Measurements from ENCODE around the gene SRCAP. TPM values are rescaled to one million over a fixed set of nuclear protein-coding genes. Genes with fewer than 3 reads are reported as not detected.

The SRCAP gene
- polyA plus RNA-seq, 1 donor, result 36.8 TPM

DNA sequence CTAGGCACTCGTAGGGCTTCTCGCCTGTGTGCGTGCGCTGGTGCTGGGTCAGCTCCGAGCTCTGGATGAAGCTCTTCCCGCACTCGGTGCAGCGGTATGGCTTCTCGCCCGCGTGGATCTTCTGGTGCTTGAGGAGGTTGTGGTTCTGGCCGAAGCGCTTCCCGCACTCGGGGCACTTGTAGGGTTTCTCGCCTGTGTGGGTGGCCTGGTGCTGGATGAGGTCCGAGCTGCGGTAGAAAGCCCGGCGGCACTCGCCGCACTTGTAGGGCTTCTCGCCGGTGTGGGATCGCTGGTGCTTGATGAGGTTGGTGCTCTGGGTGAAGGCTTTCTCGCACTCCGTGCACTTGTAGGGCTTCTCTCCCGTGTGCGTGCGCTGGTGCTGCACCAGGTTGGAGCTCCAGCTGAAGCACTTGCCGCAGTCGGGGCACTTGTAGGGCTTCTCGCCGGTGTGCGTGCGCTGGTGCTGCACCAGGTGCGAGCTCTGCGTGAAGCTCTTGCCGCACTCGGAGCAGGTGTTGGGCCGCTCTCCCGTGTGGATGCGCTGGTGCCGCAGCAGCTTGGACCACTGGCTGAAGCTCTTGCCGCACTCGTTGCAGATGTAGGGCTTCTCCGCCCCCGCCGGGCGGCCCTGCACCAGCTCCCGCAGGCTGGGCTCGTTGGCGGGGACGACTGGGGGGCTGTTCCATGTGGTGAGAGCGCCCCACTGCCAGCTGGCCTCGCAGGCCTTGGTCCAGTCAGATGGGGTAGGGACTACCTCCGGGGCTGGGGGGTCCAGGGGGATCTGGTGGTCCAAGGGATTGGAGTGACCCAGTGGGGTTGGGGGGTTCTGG lies 84.5 kb downstream of the SRCAP start:
- Histone ChIP-seq H3K27me3 (ENCODE audit: control insufficient read depth, insufficient read depth, low read length) (no peaks in the 10 kb centered on the region), H3K36me3 (ENCODE audit: control insufficient read depth, insufficient read depth, low read length) (peaks cover 56% of the 10 kb centered on the region), H3K27ac (ENCODE audit: low read length) (no peak overlapping the region), H3K9me3 (ENCODE audit: control insufficient read depth, low read depth, low read length) (peaks cover 13% of the 10 kb centered on the region), H3K4me3 (ENCODE audit: low read length) (no peak overlapping the region), H3K4me1 (ENCODE audit: control insufficient read depth, insufficient read depth, low read length) (peaks cover 23% of the 10 kb centered on the region)
- no peak for DNase-seq
- WGBS (ENCODE audit: insufficient coverage, low lambda C conversion rate), result no CpG with 5 or more reads among the region's 57 CpGs

DNA sequence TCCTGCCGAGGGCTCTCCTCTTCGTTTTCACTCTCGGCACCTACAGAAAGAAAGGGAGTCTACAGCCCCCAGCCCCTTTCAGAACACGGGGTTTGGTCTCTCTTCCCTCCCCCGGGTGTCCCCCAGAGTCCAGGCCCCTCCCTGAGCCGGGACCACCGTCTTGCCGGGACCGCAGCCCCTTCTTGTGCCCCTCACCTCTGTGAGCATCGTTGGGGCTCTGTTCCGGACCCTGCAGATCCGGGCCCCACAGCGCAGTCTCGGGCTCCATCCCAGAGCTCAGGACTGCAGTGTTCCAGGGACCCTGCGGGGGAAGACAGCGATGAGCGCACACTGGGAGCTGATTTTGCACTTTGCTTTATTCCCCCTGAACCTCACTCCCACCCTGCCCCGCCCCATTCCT lies 85.2 kb downstream of the SRCAP start:
- Histone ChIP-seq H3K27me3 (ENCODE audit: control insufficient read depth, insufficient read depth, low read length) (no peaks in the 10 kb centered on the region), H3K9me3 (ENCODE audit: control insufficient read depth, low read depth, low read length) (peaks cover 13% of the 10 kb centered on the region), H3K4me3 (ENCODE audit: low read length) (no peak overlapping the region), H3K36me3 (ENCODE audit: control insufficient read depth, insufficient read depth, low read length) (peaks cover 48% of the 10 kb centered on the region), H3K4me1 (ENCODE audit: control insufficient read depth, insufficient read depth, low read length) (peaks cover 27% of the 10 kb centered on the region), H3K27ac (ENCODE audit: low read length) (no peak overlapping the region)
- no peak for DNase-seq
- no CpG with 5 or more reads among the region's 18 CpGs for WGBS (ENCODE audit: insufficient coverage, low lambda C conversion rate)

DNA sequence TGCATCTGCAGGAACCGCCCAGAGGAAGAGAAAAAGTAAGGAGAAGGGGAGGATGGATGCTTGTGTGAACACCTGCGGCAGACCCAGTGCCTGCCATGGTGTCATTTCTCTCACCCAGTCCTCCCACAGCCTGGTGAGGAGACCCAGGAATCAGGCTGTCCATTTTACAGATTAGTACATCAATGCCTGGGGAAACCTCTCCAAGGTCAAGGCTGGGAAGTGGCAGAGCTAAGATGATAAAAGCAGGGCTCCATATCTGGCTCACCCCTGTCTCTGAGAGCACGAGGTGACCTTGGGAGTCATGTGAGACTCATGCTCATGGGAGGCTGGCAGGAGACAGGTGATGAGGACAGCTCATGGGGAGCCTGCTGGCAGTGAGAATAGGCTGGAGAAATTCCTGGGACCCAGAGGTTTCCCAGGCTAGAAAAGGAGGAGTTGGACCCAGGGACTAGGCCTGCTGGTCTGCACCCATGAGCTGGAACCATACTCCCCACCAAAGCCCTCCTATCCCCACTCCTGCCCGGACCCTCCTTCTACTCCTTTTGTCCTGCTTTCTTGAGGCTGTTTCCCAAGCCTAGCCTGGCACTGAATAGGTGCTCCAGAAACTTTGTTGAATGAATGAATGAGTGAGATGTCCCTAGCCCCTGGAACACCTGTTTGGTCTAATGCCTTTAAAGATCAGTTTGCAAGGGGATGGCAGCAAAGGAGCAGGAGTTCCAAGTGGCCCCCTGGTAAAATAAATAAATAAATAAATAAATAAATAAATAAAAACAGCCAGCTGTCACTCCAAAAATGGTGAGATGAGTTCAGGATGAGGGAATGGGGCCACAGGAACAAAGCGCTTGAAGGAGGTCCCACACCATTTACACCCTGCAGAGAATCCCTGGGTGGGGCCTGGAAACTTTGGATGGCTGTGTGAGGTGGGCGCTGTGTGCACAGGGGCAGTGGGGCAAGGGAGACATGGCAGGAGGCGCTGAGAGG lies 86.4 kb downstream of the SRCAP start:
- peak overlapping the region; percentile 97 for H3K4me3 ChIP-seq (ENCODE audit: low read length)
- DNase-seq, result peak in 1 of 2 donors; percentile 60
- H3K36me3 ChIP-seq (ENCODE audit: control insufficient read depth, insufficient read depth, low read length), result peaks cover 38% of the 10 kb centered on the region
- peaks cover 13% of the 10 kb centered on the region for H3K9me3 ChIP-seq (ENCODE audit: control insufficient read depth, low read depth, low read length)
- H3K27ac ChIP-seq (ENCODE audit: low read length), result peak overlapping the region; percentile 27
- no peaks in the 10 kb centered on the region for H3K27me3 ChIP-seq (ENCODE audit: control insufficient read depth, insufficient read depth, low read length)
- H3K4me1 ChIP-seq (ENCODE audit: control insufficient read depth, insufficient read depth, low read length), result peaks cover 27% of the 10 kb centered on the region
- WGBS (ENCODE audit: insufficient coverage, low lambda C conversion rate), result no CpG with 5 or more reads among the region's 7 CpGs

DNA sequence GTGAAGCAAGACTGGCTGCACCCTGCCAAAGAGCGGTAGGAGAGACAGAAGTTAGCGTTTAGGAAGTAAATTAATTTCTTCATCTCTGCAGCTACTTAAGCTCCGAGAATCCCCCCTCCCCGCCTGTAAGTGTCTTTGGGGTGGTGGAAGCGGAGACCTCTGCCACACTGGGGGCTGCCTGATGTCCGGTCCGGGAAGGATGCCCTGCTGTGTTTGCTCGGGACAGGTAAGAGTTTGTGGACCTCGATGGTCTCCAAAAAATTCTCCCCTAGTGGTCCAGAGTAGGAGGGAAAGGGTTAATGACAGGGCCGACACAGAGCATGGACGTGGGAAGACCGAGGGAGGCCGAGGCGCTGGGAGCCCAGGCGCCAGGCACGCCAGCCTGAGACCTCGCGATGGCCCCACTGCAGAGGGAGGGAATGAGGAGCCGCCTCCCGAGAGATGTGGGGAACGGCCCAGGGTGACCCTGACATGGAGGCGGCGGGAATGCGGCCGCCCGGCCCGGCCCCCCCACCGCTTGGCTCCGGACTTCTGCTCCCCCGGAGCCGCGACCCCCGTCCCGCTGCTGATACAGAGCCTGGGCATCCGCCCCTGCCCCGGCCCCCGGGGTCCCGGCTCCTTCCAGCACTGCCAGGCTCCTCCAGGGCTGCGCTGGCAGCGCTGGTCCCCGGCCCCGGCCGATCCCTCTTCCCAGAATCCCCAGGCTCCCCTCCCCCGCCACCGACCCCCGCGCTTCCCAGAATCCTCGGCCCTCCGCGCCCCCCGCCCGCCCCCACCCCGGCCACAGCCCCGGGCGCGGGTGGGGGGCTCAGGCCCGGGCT lies 87.4 kb downstream of the SRCAP start:
- Histone ChIP-seq H3K27me3 (ENCODE audit: control insufficient read depth, insufficient read depth, low read length) (no peaks in the 10 kb centered on the region), H3K4me1 (ENCODE audit: control insufficient read depth, insufficient read depth, low read length) (peaks cover 27% of the 10 kb centered on the region), H3K4me3 (ENCODE audit: low read length) (peak overlapping the region; percentile 97), H3K27ac (ENCODE audit: low read length) (peak overlapping the region; percentile 77), H3K9me3 (ENCODE audit: control insufficient read depth, low read depth, low read length) (peaks cover 13% of the 10 kb centered on the region), H3K36me3 (ENCODE audit: control insufficient read depth, insufficient read depth, low read length) (peaks cover 31% of the 10 kb centered on the region)
- DNase-seq, result peak in 1 of 2 donors; percentile 67
- whole genome bisulfite sequencing (ENCODE audit: insufficient coverage, low lambda C conversion rate), result no CpG with 5 or more reads among the region's 57 CpGs

DNA sequence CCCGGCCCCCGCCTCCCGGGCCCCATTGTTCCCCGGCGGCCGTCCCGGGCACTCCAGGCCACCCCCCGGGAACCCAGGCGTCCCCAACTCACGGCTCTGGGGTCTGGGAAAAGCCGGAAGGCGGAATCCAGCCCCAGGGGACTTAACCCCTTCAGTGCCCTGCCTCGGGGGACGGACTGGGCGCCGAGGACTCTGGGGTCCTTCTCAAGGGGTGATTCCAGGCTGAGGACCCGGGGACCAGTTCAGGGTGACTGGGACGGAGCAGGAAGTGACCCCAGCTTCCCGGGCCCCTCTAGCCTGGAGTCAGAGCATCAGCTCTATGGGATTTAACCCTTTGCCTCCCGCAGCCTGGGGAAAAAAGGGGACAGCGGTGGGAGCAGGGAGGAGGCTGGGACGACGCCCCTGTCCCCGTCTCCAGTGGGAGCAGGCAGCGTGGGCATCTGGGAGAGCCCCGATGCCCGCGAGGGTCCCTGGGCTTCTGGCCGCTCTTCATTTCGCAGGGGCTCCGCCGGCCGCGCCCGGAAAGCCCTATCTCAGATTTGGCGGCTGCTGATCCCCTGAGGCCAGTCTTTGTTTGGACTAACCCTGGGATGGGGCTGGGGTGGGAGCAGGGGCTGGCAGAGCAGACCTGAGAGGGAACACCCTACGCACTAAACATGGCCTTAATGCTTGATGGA lies 88.1 kb downstream of the SRCAP start, which contains the start of gene ZNF629:
ZNF629 (minus strand) TSS at position 270 of the 677 bp plus-strand sequence. CDS start 2,723 bp downstream, outside the sequence.
- Histone ChIP-seq H3K36me3 (ENCODE audit: control insufficient read depth, insufficient read depth, low read length) (peaks cover 24% of the 10 kb centered on the region), H3K9me3 (ENCODE audit: control insufficient read depth, low read depth, low read length) (peaks cover 13% of the 10 kb centered on the region), H3K4me3 (ENCODE audit: low read length) (peak within 1 kb of the TSS; percentile 97), H3K27me3 (ENCODE audit: control insufficient read depth, insufficient read depth, low read length) (no peaks in the 10 kb centered on the region), H3K4me1 (ENCODE audit: control insufficient read depth, insufficient read depth, low read length) (peaks cover 27% of the 10 kb centered on the region), H3K27ac (ENCODE audit: low read length) (peak within 1 kb of the TSS; percentile 77)
- no CpG with 5 or more reads among the region's 37 CpGs for WGBS (ENCODE audit: insufficient coverage, low lambda C conversion rate)
- peak in 1 of 2 donors; percentile 83 for DNase-seq

DNA sequence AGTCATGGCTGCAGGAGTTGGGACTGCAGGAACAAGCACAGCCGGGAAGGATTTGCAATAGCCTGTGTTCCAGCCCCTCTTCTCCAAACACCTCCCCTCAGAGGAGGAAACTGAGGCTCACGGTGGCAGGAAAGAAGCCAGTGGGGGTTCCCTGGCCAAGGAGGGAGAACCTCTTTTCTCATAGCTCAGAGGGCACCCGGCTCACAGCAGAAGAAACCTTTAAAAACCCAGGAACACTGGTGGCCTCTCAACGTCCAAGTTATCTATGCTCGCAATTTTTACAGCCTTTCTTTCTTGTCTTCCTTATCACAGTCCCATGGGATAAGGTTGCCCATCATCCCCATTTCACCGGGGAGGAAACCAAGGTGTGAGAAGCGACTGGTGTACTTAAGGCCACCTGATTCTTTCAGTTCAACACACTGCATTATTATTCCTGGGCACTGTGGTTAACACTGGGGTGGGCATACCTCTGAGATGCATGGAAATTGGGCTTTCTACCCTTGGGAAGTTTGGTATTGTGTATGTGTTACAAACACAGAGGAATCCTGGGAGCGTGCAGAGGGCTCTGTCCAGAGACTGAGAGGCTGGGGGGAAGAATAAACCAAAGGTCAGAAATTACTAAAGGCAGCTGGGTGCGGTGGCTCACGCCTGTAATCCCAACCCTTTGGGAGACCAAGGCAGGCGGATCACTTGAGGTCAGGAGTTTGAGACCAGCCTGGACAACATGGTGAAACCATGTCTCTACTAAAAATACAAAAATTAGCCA lies 88.8 kb downstream of the SRCAP start:
- peaks cover 17% of the 10 kb centered on the region for H3K36me3 ChIP-seq (ENCODE audit: control insufficient read depth, insufficient read depth, low read length)
- no peaks in the 10 kb centered on the region for H3K27me3 ChIP-seq (ENCODE audit: control insufficient read depth, insufficient read depth, low read length)
- DNase-seq, result peak in 1 of 2 donors; percentile 67
- H3K4me3 ChIP-seq (ENCODE audit: low read length), result peak overlapping the region; percentile 97
- 20% methylated on average over 1 of the region's 11 CpGs for WGBS (ENCODE audit: insufficient coverage, low lambda C conversion rate)
- peaks cover 27% of the 10 kb centered on the region for H3K4me1 ChIP-seq (ENCODE audit: control insufficient read depth, insufficient read depth, low read length)
- H3K9me3 ChIP-seq (ENCODE audit: control insufficient read depth, low read depth, low read length), result peaks cover 9% of the 10 kb centered on the region
- H3K27ac ChIP-seq (ENCODE audit: low read length), result peak overlapping the region; percentile 77

Other genes starting within 250 kb of the SRCAP start
- gene ITGAL, start 226.4 kb upstream of the SRCAP start, polyA plus RNA-seq, result 3.8 TPM
- gene ZNF768, start 172.6 kb upstream of the SRCAP start, polyA plus RNA-seq, result 53.1 TPM
- gene ZNF747, start 164.3 kb upstream of the SRCAP start, polyA plus RNA-seq, result 9.4 TPM
- gene ZNF764, start 140.8 kb upstream of the SRCAP start, polyA plus RNA-seq, result 21.2 TPM
- 15.8 TPM for gene ZNF688, start 127.5 kb upstream of the SRCAP start, polyA plus RNA-seq
- 22.7 TPM for gene ZNF785, start 113.5 kb upstream of the SRCAP start, polyA plus RNA-seq
- 8.6 TPM for gene ZNF689, start 88.8 kb upstream of the SRCAP start, polyA plus RNA-seq
- gene PRR14, start 48.2 kb upstream of the SRCAP start, polyA plus RNA-seq, result 35.0 TPM
- 97.6 TPM for gene FBRS, start 40.7 kb upstream of the SRCAP start, polyA plus RNA-seq
- 38.2 TPM for gene PHKG2, start 49.3 kb downstream of the SRCAP start, polyA plus RNA-seq
- gene CFAP119, start 62.9 kb downstream of the SRCAP start, polyA plus RNA-seq, result 4.2 TPM
- 84.5 TPM for gene RNF40, start 63.2 kb downstream of the SRCAP start, polyA plus RNA-seq
- gene ZNF629, start 88.0 kb downstream of the SRCAP start, polyA plus RNA-seq, result 15.4 TPM
- gene BCL7C, start 194.9 kb downstream of the SRCAP start, polyA plus RNA-seq, result 25.6 TPM
- gene CTF1, start 197.4 kb downstream of the SRCAP start, polyA plus RNA-seq, result 4.0 TPM
- gene FBXL19, start 224.4 kb downstream of the SRCAP start, polyA plus RNA-seq, result 17.6 TPM
- 24.5 TPM for gene ORAI3, start 249.9 kb downstream of the SRCAP start, polyA plus RNA-seq